Measurements from ENCODE around the gene ZNF841.

The ZNF841 gene

DNA sequence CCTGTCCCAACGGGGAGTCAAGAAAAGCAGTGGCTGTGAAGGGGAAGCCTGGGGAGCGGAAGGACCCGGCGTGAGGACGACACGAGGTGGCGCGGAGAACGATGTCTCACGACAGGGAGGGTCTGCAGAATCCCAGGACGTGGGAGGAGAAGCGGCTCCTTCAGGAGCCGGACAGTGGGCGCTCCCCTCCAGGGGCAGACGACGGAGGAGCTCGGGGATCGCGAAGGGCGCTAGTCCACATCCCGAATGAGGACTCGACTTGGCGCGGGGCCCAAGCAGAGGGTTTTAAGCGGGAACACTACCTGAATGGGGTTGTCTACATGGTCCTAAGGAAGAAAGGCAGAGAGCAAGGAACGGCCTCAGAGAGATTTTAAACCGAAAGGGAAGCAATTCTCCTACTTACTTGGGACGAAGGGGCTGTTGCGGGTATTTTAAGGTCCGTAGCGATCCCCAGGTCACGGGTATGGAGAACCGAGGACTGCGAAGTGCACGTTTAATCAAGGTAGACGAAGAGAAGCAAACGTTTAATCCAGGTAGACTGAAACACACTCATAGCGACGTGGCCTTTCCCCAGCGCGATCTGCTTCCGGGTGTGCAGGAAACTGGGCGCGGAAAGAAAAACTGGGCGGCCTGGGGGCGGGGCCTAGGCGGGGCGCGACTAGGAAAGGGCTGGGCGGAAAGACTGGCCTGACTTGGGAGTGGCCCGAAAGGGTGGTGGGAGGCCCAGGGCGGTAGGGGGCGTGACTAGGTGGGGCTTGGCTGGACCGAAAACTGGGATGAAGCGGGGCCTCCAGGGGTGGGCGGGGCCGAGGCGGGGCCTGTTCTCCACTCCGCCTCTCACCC is at the start of gene ZNF841:
ZNF841 (minus strand) TSS at position 594 of the 843 bp plus-strand sequence. CDS start 10,964 bp downstream, outside the sequence.
- Histone ChIP-seq H3K4me1 (ENCODE audit: control insufficient read depth in 2 of 2, insufficient read depth in 2 of 2, low read length in 2 of 2) (peaks cover 0 to 6% of the 10 kb centered on the region in 2 donors), H3K36me3 (ENCODE audit: control insufficient read depth in 2 of 2, insufficient read depth in 2 of 2, low read length in 2 of 2) (peaks cover 5 to 19% of the 10 kb centered on the region in 2 donors), H3K4me3 (ENCODE audit: low read length in 2 of 2) (peak within 1 kb of the TSS; percentile 88 to 100), H3K27me3 (ENCODE audit: control insufficient read depth in 2 of 2, insufficient read depth in 2 of 2, low read length in 2 of 2) (no peaks in the 10 kb centered on the region), H3K27ac (ENCODE audit: low read depth in 2 of 2, low read length in 2 of 2) (peak within 1 kb of the TSS; percentile 56 to 76), H3K9ac (ENCODE audit: low read depth in 1 of 2, low read length in 2 of 2) (peak within 1 kb of the TSS; percentile 78 to 88), H3K9me3 (ENCODE audit: control insufficient read depth in 2 of 2, low read length in 2 of 2) (peaks cover 8 to 10% of the 10 kb centered on the region in 2 donors)

DNA sequence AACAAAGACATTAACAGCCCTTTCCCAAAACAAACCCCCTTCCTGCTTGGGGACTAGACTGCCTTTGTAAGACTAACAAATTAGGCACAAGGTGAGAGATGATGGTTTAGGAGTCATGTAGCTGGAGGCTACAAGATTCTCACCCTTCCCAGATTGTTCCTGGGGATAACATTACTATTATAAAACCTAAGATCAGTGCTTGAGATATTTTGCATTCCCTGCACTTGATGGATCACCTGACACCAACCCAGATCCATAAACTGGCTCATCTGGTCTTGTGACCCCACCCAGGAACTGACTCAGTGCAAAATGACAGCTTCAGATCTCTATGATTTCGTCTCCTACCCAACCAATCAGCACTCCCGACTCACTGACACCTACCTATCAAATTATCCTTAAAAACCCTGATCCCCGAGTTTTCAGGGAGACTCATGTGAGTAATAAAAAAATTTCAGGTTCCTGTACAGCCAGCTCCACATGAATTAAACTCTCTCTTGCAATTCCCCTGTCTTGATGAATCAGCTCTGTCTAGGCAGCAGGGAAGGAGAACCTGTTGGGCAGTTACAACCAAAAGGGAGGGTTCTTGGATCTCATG is 46.5 kb upstream of the ZNF841 start:
- Histone ChIP-seq H3K4me1 (ENCODE audit: control insufficient read depth in 2 of 2, insufficient read depth in 2 of 2, low read length in 2 of 2) (peaks cover 7 to 12% of the 10 kb centered on the region in 2 donors), H3K4me3 (ENCODE audit: low read length in 2 of 2) (no peak overlapping the region), H3K27ac (ENCODE audit: low read depth in 2 of 2, low read length in 2 of 2) (no peak overlapping the region), H3K9ac (ENCODE audit: low read depth in 1 of 2, low read length in 2 of 2) (no peak overlapping the region), H3K36me3 (ENCODE audit: control insufficient read depth in 2 of 2, insufficient read depth in 2 of 2, low read length in 2 of 2) (no peaks in the 10 kb centered on the region), H3K9me3 (ENCODE audit: control insufficient read depth in 2 of 2, low read length in 2 of 2) (peaks cover 0 to 2% of the 10 kb centered on the region in 2 donors), H3K27me3 (ENCODE audit: control insufficient read depth in 2 of 2, insufficient read depth in 2 of 2, low read length in 2 of 2) (no peaks in the 10 kb centered on the region)

DNA sequence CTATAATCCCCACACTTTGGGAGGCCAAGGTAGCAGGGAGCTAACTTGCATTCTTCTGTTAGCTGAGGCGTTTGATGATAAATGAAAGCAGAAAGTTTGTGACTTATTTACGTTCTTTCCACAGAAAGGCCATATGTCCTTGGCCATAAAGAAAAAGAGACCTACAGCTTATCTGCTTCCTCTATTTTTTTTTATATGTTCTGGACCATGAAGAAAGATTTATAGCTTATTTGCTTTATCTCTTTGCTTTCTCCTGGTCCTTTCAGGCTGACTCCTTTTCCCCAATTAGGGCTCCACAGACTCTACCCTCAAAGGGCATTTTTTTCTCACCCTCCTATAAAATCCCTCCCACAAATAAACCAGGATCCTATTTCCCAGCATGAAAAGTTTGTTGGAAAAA is 45.6 kb upstream of the ZNF841 start:
- Histone ChIP-seq H3K4me3 (ENCODE audit: low read length in 2 of 2) (no peak overlapping the region), H3K9ac (ENCODE audit: low read depth in 1 of 2, low read length in 2 of 2) (no peak overlapping the region), H3K36me3 (ENCODE audit: control insufficient read depth in 2 of 2, insufficient read depth in 2 of 2, low read length in 2 of 2) (no peaks in the 10 kb centered on the region), H3K9me3 (ENCODE audit: control insufficient read depth in 2 of 2, low read length in 2 of 2) (peaks cover 0 to 2% of the 10 kb centered on the region in 2 donors), H3K4me1 (ENCODE audit: control insufficient read depth in 2 of 2, insufficient read depth in 2 of 2, low read length in 2 of 2) (peaks cover 7 to 12% of the 10 kb centered on the region in 2 donors), H3K27me3 (ENCODE audit: control insufficient read depth in 2 of 2, insufficient read depth in 2 of 2, low read length in 2 of 2) (no peaks in the 10 kb centered on the region), H3K27ac (ENCODE audit: low read depth in 2 of 2, low read length in 2 of 2) (no peak overlapping the region)

DNA sequence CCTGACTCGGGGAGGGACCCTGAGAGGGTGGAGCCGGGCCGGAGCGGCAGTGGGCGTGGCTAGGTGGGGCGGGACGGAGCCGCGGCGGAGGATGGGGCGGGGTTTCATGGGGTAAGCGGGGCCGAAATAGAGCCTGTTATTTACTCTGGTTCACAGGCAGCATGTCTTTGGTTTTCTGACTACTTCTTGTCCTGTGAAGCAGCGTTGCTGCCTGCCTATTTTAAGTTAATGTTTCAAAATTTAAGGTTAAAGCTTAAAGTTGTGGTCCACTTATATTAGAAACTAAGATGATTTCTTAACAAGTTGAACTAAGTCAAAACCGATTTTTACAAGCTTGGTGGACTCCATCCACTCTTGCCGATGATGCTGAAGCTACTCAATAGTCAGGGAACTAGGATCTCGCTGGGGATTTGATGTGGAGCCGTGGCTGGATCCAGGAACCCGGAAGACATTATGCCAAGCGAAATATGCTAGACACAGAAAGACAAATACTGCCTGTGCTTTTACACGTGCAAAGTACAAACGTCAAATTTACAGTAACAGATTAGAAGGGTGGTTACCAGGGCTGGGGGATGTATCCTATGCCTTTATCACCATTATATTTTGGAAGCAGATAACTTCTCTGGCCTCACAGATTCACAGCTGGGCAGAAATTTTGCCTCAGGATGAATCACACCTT is 44.6 kb upstream of the ZNF841 start:
- H3K9ac ChIP-seq (ENCODE audit: low read depth in 1 of 2, low read length in 2 of 2) = peak overlapping the region in 1 of 2 donors; percentile 47
- H3K4me3 ChIP-seq (ENCODE audit: low read length in 2 of 2) = peak overlapping the region; percentile 97 to 100
- no peaks in the 10 kb centered on the region for H3K36me3 ChIP-seq (ENCODE audit: control insufficient read depth in 2 of 2, insufficient read depth in 2 of 2, low read length in 2 of 2)
- peaks cover 7 to 12% of the 10 kb centered on the region in 2 donors for H3K4me1 ChIP-seq (ENCODE audit: control insufficient read depth in 2 of 2, insufficient read depth in 2 of 2, low read length in 2 of 2)
- H3K27ac ChIP-seq (ENCODE audit: low read depth in 2 of 2, low read length in 2 of 2) = peak overlapping the region; percentile 52 to 99
- H3K27me3 ChIP-seq (ENCODE audit: control insufficient read depth in 2 of 2, insufficient read depth in 2 of 2, low read length in 2 of 2) = no peaks in the 10 kb centered on the region
- H3K9me3 ChIP-seq (ENCODE audit: control insufficient read depth in 2 of 2, low read length in 2 of 2) = peaks cover 0 to 3% of the 10 kb centered on the region in 2 donors

DNA sequence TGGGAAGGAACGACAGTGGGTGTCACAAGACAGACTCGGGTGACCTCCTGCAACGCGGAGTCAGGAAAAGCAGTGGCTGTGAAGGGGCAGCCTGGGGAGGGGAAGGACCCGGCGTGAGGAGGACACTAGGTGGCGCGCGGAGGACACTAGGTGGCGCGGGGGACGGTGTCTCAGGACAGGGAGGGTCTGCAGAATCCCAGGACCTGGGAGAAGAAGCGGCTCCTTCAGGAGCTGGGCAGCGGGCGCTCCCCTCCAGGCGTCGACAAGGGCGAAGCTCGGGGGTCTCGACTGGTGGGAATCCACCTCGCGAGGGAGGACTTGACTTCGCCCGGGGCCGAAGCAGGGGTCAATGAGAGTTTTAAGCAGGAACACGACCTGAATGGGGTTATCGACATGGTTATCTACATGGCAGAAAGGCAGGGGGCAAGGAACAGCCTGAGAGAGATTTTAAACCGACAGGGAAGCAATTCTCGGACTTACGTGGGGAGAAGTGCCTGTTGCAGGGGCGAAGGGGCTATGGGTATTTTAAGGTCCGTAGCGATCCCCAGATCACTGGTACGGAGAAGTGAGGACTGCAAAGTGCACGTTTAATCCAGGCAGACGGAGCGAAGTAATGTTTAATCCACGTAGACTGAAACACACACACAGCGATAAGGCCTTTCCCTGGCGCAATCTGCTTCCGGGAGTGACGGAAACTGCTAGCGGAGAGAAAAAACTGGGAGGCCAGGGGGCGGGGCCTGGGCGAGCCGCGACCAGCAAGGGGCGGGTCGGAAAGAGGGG is 43.9 kb upstream of the ZNF841 start, which contains the start of gene ZNF616:
ZNF616 (minus strand) TSS at position 687 of the 780 bp plus-strand sequence. CDS start 9,426 bp downstream, outside the sequence.
- H3K27ac ChIP-seq (ENCODE audit: low read depth in 2 of 2, low read length in 2 of 2) = peak within 1 kb of the TSS; percentile 99
- H3K4me1 ChIP-seq (ENCODE audit: control insufficient read depth in 2 of 2, insufficient read depth in 2 of 2, low read length in 2 of 2) = peaks cover 7 to 12% of the 10 kb centered on the region in 2 donors
- peak within 1 kb of the TSS; percentile 97 to 99 for H3K9ac ChIP-seq (ENCODE audit: low read depth in 1 of 2, low read length in 2 of 2)
- peaks cover 0 to 8% of the 10 kb centered on the region in 2 donors for H3K9me3 ChIP-seq (ENCODE audit: control insufficient read depth in 2 of 2, low read length in 2 of 2)
- H3K36me3 ChIP-seq (ENCODE audit: control insufficient read depth in 2 of 2, insufficient read depth in 2 of 2, low read length in 2 of 2) = no peaks in the 10 kb centered on the region
- no peaks in the 10 kb centered on the region for H3K27me3 ChIP-seq (ENCODE audit: control insufficient read depth in 2 of 2, insufficient read depth in 2 of 2, low read length in 2 of 2)
- peak within 1 kb of the TSS; percentile 97 to 100 for H3K4me3 ChIP-seq (ENCODE audit: low read length in 2 of 2)

DNA sequence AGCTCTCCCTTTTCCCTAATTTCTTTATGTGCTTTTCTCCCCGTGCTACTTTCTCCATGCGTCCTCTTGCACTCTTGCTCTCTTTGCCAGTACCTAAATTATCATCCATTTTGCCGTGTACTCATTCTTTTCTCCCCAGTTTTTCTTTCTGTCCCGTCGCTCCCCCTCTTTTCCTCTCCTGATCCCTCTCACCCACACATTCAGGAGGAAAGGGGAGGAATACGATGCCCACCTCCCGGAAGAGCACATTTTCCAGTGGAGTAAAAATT is 43.4 kb upstream of the ZNF841 start:
- H3K36me3 ChIP-seq (ENCODE audit: control insufficient read depth in 2 of 2, insufficient read depth in 2 of 2, low read length in 2 of 2) = no peaks in the 10 kb centered on the region
- no peaks in the 10 kb centered on the region for H3K27me3 ChIP-seq (ENCODE audit: control insufficient read depth in 2 of 2, insufficient read depth in 2 of 2, low read length in 2 of 2)
- H3K4me3 ChIP-seq (ENCODE audit: low read length in 2 of 2) = peak overlapping the region; percentile 97 to 100
- peak overlapping the region; percentile 99 for H3K27ac ChIP-seq (ENCODE audit: low read depth in 2 of 2, low read length in 2 of 2)
- H3K9ac ChIP-seq (ENCODE audit: low read depth in 1 of 2, low read length in 2 of 2) = peak overlapping the region; percentile 97 to 99
- peaks cover 7 to 12% of the 10 kb centered on the region in 2 donors for H3K4me1 ChIP-seq (ENCODE audit: control insufficient read depth in 2 of 2, insufficient read depth in 2 of 2, low read length in 2 of 2)
- peaks cover 2 to 8% of the 10 kb centered on the region in 2 donors for H3K9me3 ChIP-seq (ENCODE audit: control insufficient read depth in 2 of 2, low read length in 2 of 2)

DNA sequence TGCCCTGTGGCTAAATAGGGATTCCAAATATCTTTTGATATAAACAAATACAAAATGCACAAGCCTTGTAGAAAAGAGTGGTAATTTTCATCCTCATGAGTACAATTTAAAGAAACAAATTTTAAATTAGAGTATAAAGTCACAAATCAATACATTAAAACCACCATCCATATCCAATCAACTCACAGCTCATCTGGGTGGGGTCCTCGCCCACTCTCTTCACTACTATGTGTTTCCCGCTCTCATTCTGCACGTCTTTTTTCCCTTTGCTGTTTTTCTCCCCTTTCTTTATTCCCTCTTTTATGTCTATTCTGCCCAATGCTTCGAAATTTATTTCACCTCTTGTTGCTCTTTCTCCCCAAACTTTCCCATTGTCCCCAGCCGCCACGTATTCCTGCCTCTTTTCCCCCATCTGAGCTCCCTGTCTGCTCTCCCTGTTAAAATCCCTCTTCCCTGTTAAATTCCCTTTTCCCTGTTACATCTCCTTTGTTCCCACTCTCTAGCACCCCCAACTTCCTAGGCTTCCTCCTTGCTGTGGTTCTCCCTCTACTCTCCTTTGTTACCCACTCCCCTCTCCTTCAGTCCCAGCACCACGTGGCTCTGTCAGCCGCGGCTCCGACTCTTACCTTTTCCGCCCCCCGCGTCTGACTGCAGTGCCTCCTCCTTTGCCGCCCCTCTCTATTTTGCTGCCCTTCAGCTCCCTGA is 42.9 kb upstream of the ZNF841 start:
- H3K27me3 ChIP-seq (ENCODE audit: control insufficient read depth in 2 of 2, insufficient read depth in 2 of 2, low read length in 2 of 2) = no peaks in the 10 kb centered on the region
- H3K9me3 ChIP-seq (ENCODE audit: control insufficient read depth in 2 of 2, low read length in 2 of 2) = peaks cover 4 to 8% of the 10 kb centered on the region in 2 donors
- peak overlapping the region; percentile 97 to 100 for H3K4me3 ChIP-seq (ENCODE audit: low read length in 2 of 2)
- no peaks in the 10 kb centered on the region for H3K36me3 ChIP-seq (ENCODE audit: control insufficient read depth in 2 of 2, insufficient read depth in 2 of 2, low read length in 2 of 2)
- peak overlapping the region; percentile 97 to 99 for H3K9ac ChIP-seq (ENCODE audit: low read depth in 1 of 2, low read length in 2 of 2)
- peak overlapping the region; percentile 99 for H3K27ac ChIP-seq (ENCODE audit: low read depth in 2 of 2, low read length in 2 of 2)
- peaks cover 7 to 12% of the 10 kb centered on the region in 2 donors for H3K4me1 ChIP-seq (ENCODE audit: control insufficient read depth in 2 of 2, insufficient read depth in 2 of 2, low read length in 2 of 2)

DNA sequence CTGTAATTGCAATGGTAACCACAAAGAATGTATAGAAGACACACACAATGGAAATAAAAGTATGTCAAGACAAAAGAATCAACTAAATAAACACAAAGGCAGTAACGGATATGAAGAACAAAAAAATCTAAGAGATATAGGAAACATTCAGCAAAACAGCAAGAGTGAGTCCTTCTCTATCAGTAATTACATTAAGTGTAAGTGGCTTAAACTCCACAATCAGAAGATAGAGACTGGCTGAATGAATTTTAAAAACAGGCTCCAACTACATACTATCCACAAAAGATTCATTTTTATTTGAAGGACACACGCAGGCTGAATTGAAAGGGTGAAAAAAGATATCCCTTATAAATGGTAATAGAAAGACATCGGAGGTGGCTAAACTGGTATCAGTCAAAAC is 24.7 kb upstream of the ZNF841 start:
- H3K4me1 ChIP-seq (ENCODE audit: control insufficient read depth in 2 of 2, insufficient read depth in 2 of 2, low read length in 2 of 2) = no peaks in the 10 kb centered on the region
- no peak overlapping the region for H3K9ac ChIP-seq (ENCODE audit: low read depth in 1 of 2, low read length in 2 of 2)
- no peaks in the 10 kb centered on the region for H3K27me3 ChIP-seq (ENCODE audit: control insufficient read depth in 2 of 2, insufficient read depth in 2 of 2, low read length in 2 of 2)
- peaks cover 65 to 70% of the 10 kb centered on the region in 2 donors for H3K9me3 ChIP-seq (ENCODE audit: control insufficient read depth in 2 of 2, low read length in 2 of 2)
- peaks cover 76 to 77% of the 10 kb centered on the region in 2 donors for H3K36me3 ChIP-seq (ENCODE audit: control insufficient read depth in 2 of 2, insufficient read depth in 2 of 2, low read length in 2 of 2)
- H3K27ac ChIP-seq (ENCODE audit: low read depth in 2 of 2, low read length in 2 of 2) = no peak overlapping the region
- H3K4me3 ChIP-seq (ENCODE audit: low read length in 2 of 2) = no peak overlapping the region

DNA sequence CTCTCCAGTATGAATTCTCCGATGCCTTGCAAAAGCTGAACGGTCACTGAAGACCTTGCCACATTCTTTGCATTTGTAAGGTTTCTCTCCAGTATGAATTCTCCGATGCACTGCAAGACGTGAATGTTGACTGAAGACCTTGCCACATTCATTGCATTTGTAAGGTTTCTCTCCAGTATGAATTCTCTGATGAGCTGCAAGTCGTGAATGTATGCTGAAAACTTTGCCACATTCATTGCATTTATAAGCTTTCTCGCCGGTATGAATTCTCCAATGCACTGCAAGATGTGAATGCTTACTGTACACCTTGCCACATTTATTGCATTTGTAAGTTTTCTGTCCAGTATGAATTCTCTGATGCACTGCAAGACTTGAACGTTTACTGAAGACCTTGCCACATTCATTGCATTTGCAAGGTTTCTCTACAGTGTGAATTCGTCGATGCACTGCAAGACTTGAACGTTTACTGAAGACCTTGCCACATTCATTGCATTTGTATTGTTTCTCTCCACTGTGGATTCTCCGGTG is 20.0 kb upstream of the ZNF841 start:
- Histone ChIP-seq H3K36me3 (ENCODE audit: control insufficient read depth in 2 of 2, insufficient read depth in 2 of 2, low read length in 2 of 2) (peaks cover 47 to 48% of the 10 kb centered on the region in 2 donors), H3K9ac (ENCODE audit: low read depth in 1 of 2, low read length in 2 of 2) (no peak overlapping the region), H3K9me3 (ENCODE audit: control insufficient read depth in 2 of 2, low read length in 2 of 2) (peaks cover 85 to 95% of the 10 kb centered on the region in 2 donors), H3K4me3 (ENCODE audit: low read length in 2 of 2) (peak overlapping the region; percentile 17 to 46), H3K27me3 (ENCODE audit: control insufficient read depth in 2 of 2, insufficient read depth in 2 of 2, low read length in 2 of 2) (no peaks in the 10 kb centered on the region), H3K4me1 (ENCODE audit: control insufficient read depth in 2 of 2, insufficient read depth in 2 of 2, low read length in 2 of 2) (no peaks in the 10 kb centered on the region), H3K27ac (ENCODE audit: low read depth in 2 of 2, low read length in 2 of 2) (no peak overlapping the region)

Data from mucosa of rectum (tissue), 2 donors.